HepG2 (cell line): ENCODE measurements around the gene SDK1. TPM values are rescaled to one million over a fixed set of nuclear protein-coding genes. Genes with fewer than 3 reads are reported as not detected.
A peak's percentile ranks its signal among the peaks of the same experiment; 100 is the strongest.

Experiments used
- ATAC-seq: fragments of 200-7000 bp; cut with Tn5 transposase; 3 replicates; pipeline ENCODE4 v1.9.1; 2020; ENCODE audit warnings: mild to moderate bottlenecking, moderate library complexity
- BruUV-seq: library from RNA; stranded (reverse); fragments of 400-500 nt; replicated peaks from 2 replicates; lab custom pipeline; 2021; lab: Mats Ljungman, UMichigan
- CTCF ChIA-PET: fragments of 300-600 bp; formaldehyde crosslinking; extraction: SDS; loops from one replicate; lab custom pipeline; 2021; ENCODE audit warnings: low total read pairs, inconsistent platforms, low intra/inter-chr PET ratio; lab: Yijun Ruan, JAX
- POLR2A ChIA-PET: fragments of 350-600 bp; sonication (Branson Sonifier 250); formaldehyde crosslinking; loops from one replicate; lab custom pipeline; 2020; ENCODE audit warnings: antibody characterized with exemption, inconsistent platforms; lab: Yijun Ruan, JAX
- DNase-seq: peaks from one replicate; pipeline ENCODE4 v3.0.0-alpha.2; 2015; ENCODE audit warnings: low spot score
- FAIRE-seq: peaks from 3 replicates; lab custom pipeline; 2011; peaks lifted over from hg19 to GRCh38; lab: Jason Lieb, UNC
- H2AFZ ChIP-seq: one replicate; pipeline ENCODE4 v1.6.1; 2011; ENCODE audit warnings: low read length, inconsistent platforms
- H3K27ac ChIP-seq: fragments of 300-600 bp; 3 replicates; pipeline ENCODE4 v1.8.0; 2011; ENCODE audit warnings: mixed run types, mild to moderate bottlenecking, mixed read lengths, low read length, inconsistent platforms; ENCODE audit not compliant: insufficient read depth; ENCODE audit errors: extremely low read length
- H3K27me3 ChIP-seq, 2 experiments: fragments of 200-600 bp in 1 of 2; 2 replicates in 1 of 2; 3 replicates in 1 of 2; pipeline versions ENCODE4 v1.6.0 to v1.8.0; 2011; ENCODE audit warnings: low read length in 2 of 2, mild to moderate bottlenecking in 2 of 2, moderate library complexity in 2 of 2, inconsistent platforms in 1 of 2; ENCODE audit not compliant: insufficient read depth in 2 of 2, control insufficient read depth in 1 of 2
- H3K36me3 ChIP-seq, 2 experiments: fragments of 200-600 bp in 1 of 2; replicated peaks in 1 of 2; 2 replicates in 1 of 2; 3 replicates in 1 of 2; pipeline versions ENCODE4 v1.5.1 to v1.8.0; 2011; ENCODE audit warnings: low read length in 2 of 2, inconsistent platforms in 1 of 2; ENCODE audit not compliant: insufficient read depth in 2 of 2, control insufficient read depth in 1 of 2
- H3K4me1 ChIP-seq: 2 replicates; pipeline ENCODE4 v1.5.1; 2012; ENCODE audit warnings: low read length, inconsistent platforms; ENCODE audit not compliant: insufficient read depth
- H3K4me2 ChIP-seq: 2 replicates; pipeline ENCODE4 v1.6.0; 2011; ENCODE audit warnings: low read depth, low read length, inconsistent platforms
- H3K4me3 ChIP-seq, 3 experiments: fragments of 200-600 bp in 1 of 3; sonication (generic), shearing (Covaris generic) in 1 of 3; replicated peaks in 1 of 3; 2 replicates each; pipeline ENCODE4 v1.5.1; 2011 to 2016; ENCODE audit warnings: low read length in 3 of 3, inconsistent platforms in 2 of 3, low read depth in 2 of 3, mild to moderate bottlenecking in 2 of 3, control low read depth in 1 of 3, mixed read lengths in 1 of 3; ENCODE audit not compliant: insufficient read depth in 1 of 3
- H3K79me2 ChIP-seq: one replicate; pipeline ENCODE4 v1.6.1; 2011; ENCODE audit warnings: low read length, inconsistent platforms; ENCODE audit not compliant: insufficient read depth
- H3K9ac ChIP-seq: 2 replicates; pipeline ENCODE4 v1.6.0; 2011; ENCODE audit warnings: mild to moderate bottlenecking, low read depth, low read length, inconsistent platforms; ENCODE audit not compliant: insufficient read depth
- H3K9me3 ChIP-seq: 2 replicates; pipeline ENCODE4 v1.5.1; 2012; ENCODE audit warnings: mild to moderate bottlenecking, low read length
- H4K20me1 ChIP-seq: 2 replicates; pipeline ENCODE4 v1.6.0; 2011; ENCODE audit warnings: inconsistent platforms, mild to moderate bottlenecking, low read length, moderate library complexity; ENCODE audit not compliant: insufficient read depth
- CBFB ChIP-seq: sonication (generic); formaldehyde crosslinking; IDR thresholded peaks from 2 replicates; pipeline ENCODE4 v1.4.0; 2020; ENCODE audit warnings: missing genetic modification reagents
- EP300 ChIP-seq, 3 experiments: sonication (generic) in 1 of 3; formaldehyde crosslinking in 1 of 3; IDR thresholded peaks; 2 replicates each; pipeline versions ENCODE4 v1.5.1 to v1.6.1; 2011 to 2020; ENCODE audit warnings: low read depth in 2 of 3, low read length in 2 of 3, borderline replicate concordance in 1 of 3, improper control_type of control experiment in 1 of 3, mild to moderate bottlenecking in 1 of 3, missing genetic modification reagents in 1 of 3, moderate library complexity in 1 of 3
- FOSL1 ChIP-seq: sonication (generic); formaldehyde crosslinking; IDR thresholded peaks from 2 replicates; pipeline ENCODE4 v1.9.0; 2021; ENCODE audit warnings: missing genetic modification reagents, borderline replicate concordance
- FOXJ3 ChIP-seq: sonication (generic); formaldehyde crosslinking; IDR thresholded peaks from 2 replicates; pipeline ENCODE4 v1.4.0; 2020; ENCODE audit warnings: missing genetic modification reagents, mild to moderate bottlenecking, borderline replicate concordance
- HMGA1 ChIP-seq: sonication (generic); formaldehyde crosslinking; conservative IDR thresholded peaks from 2 replicates; pipeline ENCODE4 v1.4.0; 2020; ENCODE audit warnings: missing genetic modification reagents
- MAF1 ChIP-seq: sonication (generic); formaldehyde crosslinking; IDR thresholded peaks from 2 replicates; pipeline ENCODE4 v1.5.0; 2020; ENCODE audit warnings: missing genetic modification reagents, borderline replicate concordance
- MIER3 ChIP-seq: IDR thresholded peaks from 2 replicates; pipeline ENCODE4 v1.6.1; 2016; ENCODE audit warnings: missing compliant biosample characterization, borderline replicate concordance
- NCOR1 ChIP-seq: fragments of 200-600 bp; sonication (generic); IDR thresholded peaks from 2 replicates; pipeline ENCODE4 v1.7.0; 2017; ENCODE audit warnings: antibody characterized with exemption, low read length, borderline replicate concordance
- NFE2L1 ChIP-seq: sonication (generic); formaldehyde crosslinking; IDR thresholded peaks from 2 replicates; pipeline ENCODE4 v1.4.0; 2020; ENCODE audit warnings: missing genetic modification reagents, mild to moderate bottlenecking, borderline replicate concordance
- SRF ChIP-seq: IDR thresholded peaks from 2 replicates; pipeline ENCODE4 v1.6.1; 2011; ENCODE audit warnings: mild to moderate bottlenecking, low read depth, low read length, moderate library complexity
- TERF1 ChIP-seq: sonication (generic); formaldehyde crosslinking; IDR thresholded peaks from 2 replicates; pipeline ENCODE4 v1.8.0; 2022; ENCODE audit warnings: mild to moderate bottlenecking, missing genetic modification reagents, moderate library complexity
- ZBTB1 ChIP-seq: sonication (generic); formaldehyde crosslinking; IDR thresholded peaks from 2 replicates; pipeline ENCODE4 v1.4.0; 2020; ENCODE audit warnings: missing genetic modification reagents, borderline replicate concordance
- ZC3H4 ChIP-seq: sonication (generic); formaldehyde crosslinking; IDR thresholded peaks from 2 replicates; pipeline ENCODE4 v1.4.0; 2020; ENCODE audit warnings: missing genetic modification reagents, borderline replicate concordance
- ZKSCAN5 ChIP-seq: sonication (generic); formaldehyde crosslinking; IDR thresholded peaks from 2 replicates; pipeline ENCODE4 v1.5.1; 2020; ENCODE audit warnings: mild to moderate bottlenecking, missing genetic modification reagents
- ZNF549 ChIP-seq: sonication (generic); formaldehyde crosslinking; IDR thresholded peaks from 2 replicates; pipeline ENCODE4 v1.5.0; 2020; ENCODE audit warnings: missing genetic modification reagents
- ZNF737 ChIP-seq: sonication (generic); formaldehyde crosslinking; IDR thresholded peaks from 2 replicates; pipeline ENCODE4 v1.5.0; 2020; ENCODE audit warnings: missing genetic modification reagents, mild to moderate bottlenecking, borderline replicate concordance
- ZNF768 ChIP-seq: sonication (generic); formaldehyde crosslinking; IDR thresholded peaks from 2 replicates; pipeline ENCODE4 v1.4.0; 2020; ENCODE audit warnings: missing genetic modification reagents
- ZNF850 ChIP-seq: sonication (generic); formaldehyde crosslinking; conservative IDR thresholded peaks from 2 replicates; pipeline ENCODE4 v1.9.0; 2021; ENCODE audit warnings: mild to moderate bottlenecking, missing genetic modification reagents
- WGBS: methylation state at CpG from one replicate; pipeline ENCODE4 v1.1.6; 2017; ENCODE audit warnings: low lambda C conversion rate; 5-methylcytosine and 5-hydroxymethylcytosine counted together
- in situ Hi-C: cut with HindIII; loops from 2 replicates; pipeline ENCODE4 v1.10.0; 2017; ENCODE audit warnings: low pct_unique_long_range_greater_than_20kb; ENCODE audit not compliant: extremely low pct_ligation_motif_present
- intact Hi-C: fragments of 100-400 bp; cut with micrococcal nuclease; formaldehyde crosslinking; loops from one replicate; pipeline ENCODE4 v1.10.0; 2022; ENCODE audit not compliant: unreplicated experiment
- polyA plus RNA-seq, 8 experiments: library from polyadenylated mRNA; depleted of rRNA in 3 of 8; stranded (reverse) in 7 of 8; unstranded in 1 of 8; fragments of >200 nt; fragmentation: Illumina TruSeq in 4 of 8; extraction: Trizol in 4 of 8; gene quantifications; 2 replicates each; pipeline versions ENCODE4 v1.2.1 to v1.2.3, GENCODE V29; 2011 to 2016; ENCODE audit warnings: low read depth in 4 of 8, missing spikeins in 1 of 8, mixed read lengths in 1 of 8; ENCODE audit not compliant: insufficient read depth in 1 of 8
- total RNA-seq, 5 experiments: library from RNA; depleted of rRNA; stranded (reverse); fragments of >200 nt; fragmentation: Illumina TruSeq; extraction: Trizol; gene quantifications; 2 replicates each; pipeline ENCODE4 v1.2.3, GENCODE V29; 2016; ENCODE audit warnings: low read depth in 1 of 5

Gene SDK1
- total and polyA plus RNA-seq, 2 of the 13 experiments (the other 11 are each of a cell fraction or from before 2014, with no cell fraction given) = 0.35 to 2.4 TPM

- peak; percentile 25 for DNase-seq
- FAIRE-seq = no peak
- H3K4me2 ChIP-seq = peak overlapping the region; percentile 13
- peaks cover 24% of the 10 kb centered on the region for H3K4me1 ChIP-seq
- H2AFZ ChIP-seq = no peak overlapping the region
- in situ Hi-C loops = no loop called here
- ATAC-seq = no peak
- no peaks in the 10 kb centered on the region for H3K36me3 ChIP-seq
- no peak overlapping the region for H3K4me3 ChIP-seq
- H3K9ac ChIP-seq = no peak overlapping the region
- 21% methylated on average over 7 of the region's 7 CpGs for WGBS
- H3K27me3 ChIP-seq = no peaks in the 10 kb centered on the region
- CTCF ChIA-PET = no interaction called here
- H3K9me3 ChIP-seq = no peaks in the 10 kb centered on the region; the same call in 1 of the 2 replicates
- H3K27ac ChIP-seq = peak overlapping the region; percentile 16
- POLR2A ChIA-PET = no interaction called here
- H3K79me2 ChIP-seq = no peaks in the 10 kb centered on the region
- TF ChIP-seq NCOR1 = peak; percentile 41; the same call in 1 of the 2 replicates
- TF ChIP-seq EP300 (IDR thresholded peaks at IDR 0.05; ENCODE audit: low read depth in 2 of 2, low read length in 2 of 2) = 0 out of 4 replicates have a peak, but pooled peaks of 1 of the 2 experiments have one; percentile 14
- TF ChIP-seq EP300 (CRISPR knock-in tag; IDR thresholded peaks at IDR 0.05; ENCODE audit: borderline replicate concordance) = no peak
- TF ChIP-seq ZNF737 (CRISPR knock-in tag) = no peak
- no TSS peak for BruUV-seq
- no peaks in the 10 kb centered on the region for H4K20me1 ChIP-seq
- intact Hi-C loops = no loop called here
Measured at GRCh38 chr7:3575753-3576531, 274.9 kb downstream of the SDK1 start.

GRCh38 chr7:3578399-3578798, 277.3 kb downstream of the SDK1 start:
- in situ Hi-C loops = no loop called here
- POLR2A ChIA-PET = no interaction called here
- TF ChIP-seq ZC3H4 (no peak), TERF1 (CRISPR knock-in tag) (no peak), FOXJ3 (CRISPR knock-in tag) (no peak), ZNF850 (no peak), ZNF549 (no peak), ZNF768 (CRISPR knock-in tag) (no peak), CBFB (CRISPR knock-in tag) (no peak), MIER3 (CRISPR knock-in tag) (no peak), ZKSCAN5 (CRISPR knock-in tag) (no peak), HMGA1 (CRISPR knock-in tag) (no peak), SRF (no peak), FOSL1 (no peak), MAF1 (no peak), NFE2L1 (CRISPR knock-in tag) (no peak), ZBTB1 (no peak)

More at GRCh38 chr7:3578399-3578798, 277.3 kb downstream of the SDK1 start:
- ATAC-seq (no peak), DNase-seq (no peak), FAIRE-seq (no peak)
- Histone ChIP-seq H3K27ac (no peak overlapping the region), H3K9me3 (no peaks in the 10 kb centered on the region; the same call in 1 of the 2 replicates), H3K4me3 (no peak overlapping the region), H3K36me3 (no peaks in the 10 kb centered on the region), H4K20me1 (no peaks in the 10 kb centered on the region), H3K79me2 (no peaks in the 10 kb centered on the region), H3K4me1 (peaks cover 24% of the 10 kb centered on the region), H3K27me3 (no peaks in the 10 kb centered on the region), H3K9ac (no peak overlapping the region), H2AFZ (no peak overlapping the region), H3K4me2 (no peak overlapping the region)
- CTCF ChIA-PET = no interaction called here
- BruUV-seq = no TSS peak
- 86% methylated on average over 6 of the region's 6 CpGs for WGBS
- intact Hi-C loops = no loop called here
